Psoas muscle (tissue), 8 donors: ENCODE results near the gene MT1M. TPM values are rescaled to one million over a fixed set of nuclear protein-coding genes. Genes with fewer than 3 reads are reported as not detected.

Source experiments
- ATAC-seq, 4 donors: fragments of 200-7000 bp; cut with Tn5 transposase; one replicate each; pipeline ENCODE4 v1.9.1; 2020; ENCODE audit warnings: moderate library complexity in 3 of 4, mild to moderate bottlenecking in 2 of 4
- DNase-seq, 2 donors: peaks; one replicate each; pipeline ENCODE4 v3.0.0-alpha.2; 2020
- H3K27ac ChIP-seq: fragments of 200-600 bp; one replicate; pipeline ENCODE4 v1.8.0; 2022
- H3K27me3 ChIP-seq, 3 donors: fragments of 200-600 bp in 1 of 3; one replicate each; pipeline versions ENCODE4 v1.6.1 to v1.8.0; 2013 to 2022; ENCODE audit warnings: low read length in 2 of 3, mild to moderate bottlenecking in 2 of 3, moderate library complexity in 1 of 3; ENCODE audit not compliant: insufficient read depth in 3 of 3
- H3K36me3 ChIP-seq, 2 donors: fragments of 200-600 bp in 1 of 2; one replicate each; pipeline versions ENCODE4 v1.6.1 to v1.8.0; 2013 to 2022; ENCODE audit warnings: low read depth in 1 of 2, mild to moderate bottlenecking in 1 of 2, moderate library complexity in 1 of 2; ENCODE audit not compliant: insufficient read depth in 1 of 2
- H3K4me1 ChIP-seq: fragments of 200-600 bp; one replicate; pipeline ENCODE4 v1.8.0; 2022
- H3K4me3 ChIP-seq: fragments of 200-600 bp; one replicate; pipeline ENCODE4 v1.8.0; 2022; ENCODE audit warnings: mild to moderate bottlenecking
- H3K9me3 ChIP-seq: fragments of 200-600 bp; one replicate; pipeline ENCODE4 v1.8.0; 2022
- WGBS, 3 donors: extraction: QIAGEN DNeasy Blood & Tissue Kit; methylation state at CpG; one replicate each; pipeline versions ENCODE4 v1.1.6 to v1.1.7; 2013; 5-methylcytosine and 5-hydroxymethylcytosine counted together
- intact Hi-C, 2 donors: fragments of 100-400 bp; cut with DNase I; formaldehyde crosslinking; loops; one replicate each; pipeline versions ENCODE4 v1.11.0 to v1.14.2; 2022
- polyA plus RNA-seq, 3 donors: library from polyadenylated mRNA; stranded (reverse); fragments of 200-250 nt; gene quantifications; one replicate each; pipeline ENCODE4 v1.2.3, GENCODE V29; 2013
- total RNA-seq, 4 donors: library from RNA; stranded (reverse); fragmentation: NEBNext Ultra II Directional in 2 of 4; extraction: Animal tissue kit (Norgen Biotek cat#: 25700) in 2 of 4; gene quantifications; one replicate each; pipeline versions ENCODE4 v1.2.1 to v1.2.4, GENCODE V29; 2021 to 2023
- TF ChIP-seq, protein P1 (sequence below): fragments of 200-600 bp; IDR thresholded peaks from one replicate; pipeline ENCODE4 v1.8.0; 2022; ENCODE audit warnings: antibody characterized with exemption
- donor health status: healthy with polysubstance abuse.
- donor health status: DM: no; HTN: no; CAD: no; lungs with moderate emphysema.
- donor health status: Bipolar disorder and iron deficiency.
- donor health status: healthy.
- donor health status: DM: yes; HTN: yes; CAD: no.
- donor health status: DM: no; HTN: no; CAD: no.
- donor health status: DM: no; HTN: no; CAD: no.
- donor health status: DM: yes; HTN: yes; CAD: no.

MT1M gene
- total and polyA plus RNA-seq, 7 donors = 1.4 to 569 (median 22.8) TPM

DNA sequence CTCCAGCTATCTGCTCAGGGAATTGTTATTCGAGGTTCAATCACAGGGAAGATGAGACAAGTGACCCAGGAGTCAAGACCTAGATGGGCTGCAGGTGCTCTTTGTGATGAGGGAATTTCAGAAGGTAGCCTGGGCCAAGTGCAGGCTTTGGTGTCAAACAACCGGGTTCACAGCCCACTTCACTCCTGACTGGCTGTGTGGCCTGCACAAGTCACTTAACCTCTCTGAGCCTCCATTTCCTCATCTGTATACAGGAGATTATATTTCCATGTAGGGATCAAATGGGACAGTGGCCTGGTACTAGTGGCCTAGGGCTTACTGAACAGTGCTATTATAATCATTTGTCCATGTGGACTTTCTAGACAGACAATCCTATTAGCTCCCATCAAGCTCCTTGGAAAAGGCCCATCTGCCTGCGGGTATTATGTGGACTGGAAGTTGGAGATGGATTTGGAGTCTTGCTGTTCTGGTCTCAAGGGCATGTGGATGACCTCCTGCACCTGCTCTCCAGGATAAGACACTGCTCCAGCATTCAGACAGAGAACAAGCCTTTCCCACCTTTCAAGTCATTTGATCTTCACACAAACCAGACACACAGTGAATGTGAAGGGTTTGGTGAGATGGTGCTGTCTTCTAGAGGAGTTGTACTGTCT, 46.7 kb downstream of the MT1M start:
- DNase-seq (no peak), ATAC-seq (peak in 1 of 4 donors; percentile 0)
- peaks cover 24% of the 10 kb centered on the region for H3K4me1 ChIP-seq
- H3K4me3 ChIP-seq = no peak overlapping the region
- H3K27me3 ChIP-seq = peaks cover 0 to 4% (median 0%) of the 10 kb centered on the region in 3 donors
- no peaks in the 10 kb centered on the region for H3K9me3 ChIP-seq
- 59 to 78% (median 64%) methylated on average over 3 of the region's 3 CpGs for WGBS, 3 donors
- peak overlapping the region; percentile 92 for H3K27ac ChIP-seq
- TF ChIP-seq, protein P1, sequence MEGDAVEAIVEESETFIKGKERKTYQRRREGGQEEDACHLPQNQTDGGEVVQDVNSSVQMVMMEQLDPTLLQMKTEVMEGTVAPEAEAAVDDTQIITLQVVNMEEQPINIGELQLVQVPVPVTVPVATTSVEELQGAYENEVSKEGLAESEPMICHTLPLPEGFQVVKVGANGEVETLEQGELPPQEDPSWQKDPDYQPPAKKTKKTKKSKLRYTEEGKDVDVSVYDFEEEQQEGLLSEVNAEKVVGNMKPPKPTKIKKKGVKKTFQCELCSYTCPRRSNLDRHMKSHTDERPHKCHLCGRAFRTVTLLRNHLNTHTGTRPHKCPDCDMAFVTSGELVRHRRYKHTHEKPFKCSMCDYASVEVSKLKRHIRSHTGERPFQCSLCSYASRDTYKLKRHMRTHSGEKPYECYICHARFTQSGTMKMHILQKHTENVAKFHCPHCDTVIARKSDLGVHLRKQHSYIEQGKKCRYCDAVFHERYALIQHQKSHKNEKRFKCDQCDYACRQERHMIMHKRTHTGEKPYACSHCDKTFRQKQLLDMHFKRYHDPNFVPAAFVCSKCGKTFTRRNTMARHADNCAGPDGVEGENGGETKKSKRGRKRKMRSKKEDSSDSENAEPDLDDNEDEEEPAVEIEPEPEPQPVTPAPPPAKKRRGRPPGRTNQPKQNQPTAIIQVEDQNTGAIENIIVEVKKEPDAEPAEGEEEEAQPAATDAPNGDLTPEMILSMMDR = no peak
- H3K36me3 ChIP-seq = no peaks in the 10 kb centered on the region
- intact Hi-C loops = loop anchor here in 1 of 2 donors (2.0 kb wide), 1 partner anchor 50 kb away; no protein-coding TSS in a partner anchor

DNA sequence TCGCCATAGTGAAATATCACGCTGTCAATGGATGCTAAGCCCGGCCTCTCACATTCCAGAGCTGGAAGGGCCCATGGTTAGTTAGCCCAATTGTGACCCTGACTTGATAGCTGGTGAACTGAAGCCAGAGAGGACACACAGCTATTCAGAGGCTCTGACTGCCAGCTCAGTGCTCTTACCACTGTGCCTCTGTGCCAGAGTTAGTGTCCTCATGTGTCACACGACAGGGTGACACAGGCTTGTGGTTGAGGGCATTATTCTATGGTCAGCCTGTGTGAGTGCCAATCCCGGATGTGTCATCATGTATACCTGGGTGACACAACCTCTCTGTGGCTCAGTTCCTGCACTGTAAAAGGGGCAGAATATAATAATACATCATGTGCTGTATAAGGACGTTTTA, 47.4 kb downstream of the MT1M start:
- intact Hi-C loops = loop anchor here in 1 of 2 donors (2.0 kb wide), 1 partner anchor 51 kb away; no protein-coding TSS in a partner anchor
- Histone ChIP-seq H3K4me3 (no peak overlapping the region), H3K4me1 (peaks cover 28% of the 10 kb centered on the region), H3K27me3 (peaks cover 0 to 4% (median 0%) of the 10 kb centered on the region in 3 donors), H3K36me3 (no peaks in the 10 kb centered on the region), H3K9me3 (no peaks in the 10 kb centered on the region), H3K27ac (peak overlapping the region; percentile 92)
- DNase-seq (peak; percentile 65 to 82), ATAC-seq (peak; percentile 63 to 80 (median 68))
- 32 to 49% (median 36%) methylated on average over 6 of the region's 6 CpGs for WGBS, 3 donors
- TF ChIP-seq, protein P1 = no peak

DNA sequence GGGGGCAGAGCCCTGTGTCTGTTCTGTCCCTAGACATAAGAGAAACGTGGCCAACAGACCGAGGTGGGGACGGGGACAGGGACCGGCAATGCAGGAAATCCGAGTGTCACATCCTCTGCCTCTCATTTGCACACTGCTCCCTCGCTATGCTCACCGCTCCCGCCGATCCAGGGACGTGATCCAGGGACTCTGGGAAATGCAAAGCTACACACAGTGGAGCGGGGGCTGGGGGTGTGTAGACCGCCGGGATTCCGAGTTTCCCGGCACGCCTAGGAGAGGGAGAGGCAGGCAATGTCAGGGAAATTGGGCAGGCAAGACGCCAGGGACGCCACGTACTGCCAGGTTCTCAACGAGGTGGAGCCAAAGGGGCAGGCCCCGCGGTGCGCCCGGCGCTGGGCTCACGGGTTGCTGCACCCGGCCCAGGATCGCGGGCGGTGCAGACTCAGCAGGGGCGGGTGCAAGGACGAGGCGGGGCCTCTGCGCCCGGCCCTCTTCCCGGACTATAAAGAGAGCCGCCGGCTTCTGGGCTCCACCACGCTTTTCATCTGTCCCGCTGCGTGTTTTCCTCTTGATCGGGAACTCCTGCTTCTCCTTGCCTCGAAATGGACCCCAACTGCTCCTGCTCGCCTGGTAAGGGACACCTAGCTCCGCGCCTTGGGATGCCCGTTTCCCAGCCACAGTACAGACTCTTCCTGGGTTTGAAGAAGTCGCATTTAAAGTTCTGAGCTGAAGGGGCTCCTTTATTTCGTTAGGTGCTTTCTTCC, 49.7 kb downstream of the MT1M start, which contains the start of gene MT1X:
Gene MT1X, plus strand, starts transcription at position 532 of the 764 bp plus-strand sequence. Its CDS starts 71 bp downstream, at position 603.
- ATAC-seq (peak; percentile 61 to 81 (median 72)), DNase-seq (peak; percentile 97 to 99)
- H3K36me3 ChIP-seq = no peaks in the 10 kb centered on the region
- no peaks in the 10 kb centered on the region for H3K27me3 ChIP-seq
- WGBS, 3 donors = 0 to 1% (median 0%) methylated on average over 36 to 49 of the region's 49 CpGs
- TF ChIP-seq, protein P1 = no peak
- H3K27ac ChIP-seq = peak within 1 kb of the TSS; percentile 92
- no peaks in the 10 kb centered on the region for H3K9me3 ChIP-seq
- peaks cover 45% of the 10 kb centered on the region for H3K4me1 ChIP-seq
- H3K4me3 ChIP-seq = peak within 1 kb of the TSS; percentile 88
- intact Hi-C loops = loop anchor here in 1 of 2 donors (2.0 kb wide), 1 partner anchor 73 kb away; the partner anchor contains the start of gene MT2A

DNA sequence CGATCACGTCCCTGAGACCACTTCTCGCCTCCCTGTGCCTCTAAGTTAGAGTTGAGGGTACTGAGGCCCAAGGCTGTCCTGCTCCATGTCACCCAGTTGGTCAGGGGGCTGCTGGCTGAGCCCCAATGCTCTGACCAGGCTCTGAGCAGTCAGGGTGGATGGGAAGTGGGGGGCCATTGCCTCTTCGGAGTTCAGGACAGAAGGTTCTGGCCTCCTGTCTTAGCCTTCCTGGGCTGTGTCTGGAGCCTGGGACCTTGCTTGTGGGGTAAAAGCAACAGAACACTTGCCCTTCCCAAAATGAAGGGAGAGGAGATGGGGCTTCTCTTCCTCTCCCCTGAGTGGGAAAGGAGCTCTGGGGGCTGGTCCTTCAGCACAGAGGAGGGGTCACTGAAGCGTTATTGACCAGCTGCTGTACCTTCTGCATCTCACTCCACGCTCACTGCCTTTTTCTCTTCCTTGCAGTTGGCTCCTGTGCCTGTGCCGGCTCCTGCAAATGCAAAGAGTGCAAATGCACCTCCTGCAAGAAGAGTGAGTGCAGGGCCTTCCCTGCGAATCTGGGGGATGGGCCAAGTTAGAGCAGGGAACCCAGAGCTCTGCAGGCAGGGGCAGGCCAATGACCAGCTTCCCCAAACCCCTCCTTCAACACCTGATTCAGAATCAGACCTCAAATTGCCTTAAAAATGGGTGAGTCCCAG, 50.4 kb downstream of the MT1M start:
- H3K27ac ChIP-seq = peak overlapping the region; percentile 92
- no peaks in the 10 kb centered on the region for H3K9me3 ChIP-seq
- H3K4me3 ChIP-seq = peak overlapping the region; percentile 88
- WGBS, 3 donors = 7 to 17% (median 14%) methylated on average over 8 of the region's 8 CpGs
- peaks cover 45% of the 10 kb centered on the region for H3K4me1 ChIP-seq
- TF ChIP-seq, protein P1 = no peak
- H3K36me3 ChIP-seq = no peaks in the 10 kb centered on the region
- H3K27me3 ChIP-seq = no peaks in the 10 kb centered on the region
- peak in 1 of 2 donors; percentile 33 for DNase-seq
- intact Hi-C loops = loop anchor here in 1 of 2 donors (2.0 kb wide), 1 partner anchor 74 kb away; the partner anchor contains the start of gene MT2A
- ATAC-seq = peak in 1 of 4 donors; percentile 2

Other genes with a start within 250 kb of the MT1M start
- 100 to 1,000 TPM; 146 to 270 (median 194) TPM for gene AMFR, start 207.1 kb upstream of the MT1M start, total RNA-seq
- 100 to 1,000 TPM; 106 to 453 (median 160) TPM for gene AMFR, start 207.1 kb upstream of the MT1M start, polyA plus RNA-seq
- gene NUDT21, start 181.3 kb upstream of the MT1M start, total RNA-seq = 10 to 100 TPM; 41.1 to 52.4 (median 48.5) TPM
- 10 to 100 TPM; 16.9 to 39.0 (median 28.6) TPM for gene NUDT21, start 181.3 kb upstream of the MT1M start, polyA plus RNA-seq
- 10 to 100 TPM; 56.3 to 97.6 (median 73.4) TPM for gene OGFOD1, start 181.1 kb upstream of the MT1M start, total RNA-seq
- 100 to 1,000 TPM in 1 of 3 donors, 10 to 100 TPM in 2; 40.9 to 100 (median 42.6) TPM for gene OGFOD1, start 181.1 kb upstream of the MT1M start, polyA plus RNA-seq
- 10 to 100 TPM; 29.1 to 70.6 (median 39.9) TPM for gene BBS2, start 112.6 kb upstream of the MT1M start, total RNA-seq
- 10 to 100 TPM; 19.1 to 31.0 (median 30.3) TPM for gene BBS2, start 112.6 kb upstream of the MT1M start, polyA plus RNA-seq
- not detected for gene MT4, start 67.6 kb upstream of the MT1M start, total RNA-seq
- gene MT4, start 67.6 kb upstream of the MT1M start, polyA plus RNA-seq = not detected
- 10 to 100 TPM in 1 of 4 donors, 1 to 10 TPM in 1, under 1 TPM in 1, not detected in 1; 0.57 to 10.5 (median 5.9) TPM for gene MT3, start 43.1 kb upstream of the MT1M start, total RNA-seq
- 1 to 10 TPM in 2 of 3 donors, under 1 TPM in 1; 0.80 to 7.3 (median 2.5) TPM for gene MT3, start 43.1 kb upstream of the MT1M start, polyA plus RNA-seq
- gene MT2A, start 24.1 kb upstream of the MT1M start, total RNA-seq = 1,000 to 10,000 TPM in 3 of 4 donors, 100 to 1,000 TPM in 1; 342 to 5,614 (median 2,291) TPM
- over 10,000 TPM in 1 of 3 donors, 1,000 to 10,000 TPM in 2; 1,603 to 11,565 (median 3,170) TPM for gene MT2A, start 24.1 kb upstream of the MT1M start, polyA plus RNA-seq
- gene MT1E, start 6.9 kb upstream of the MT1M start, total RNA-seq = 100 to 1,000 TPM in 2 of 4 donors, 10 to 100 TPM in 2; 44.1 to 669 (median 256) TPM
- 100 to 1,000 TPM; 122 to 556 (median 477) TPM for gene MT1E, start 6.9 kb upstream of the MT1M start, polyA plus RNA-seq
- 1,000 to 10,000 TPM in 1 of 4 donors, 10 to 100 TPM in 1, 1 to 10 TPM in 2; 4.0 to 1,028 (median 22.4) TPM for gene MT1A, start 6.0 kb downstream of the MT1M start, total RNA-seq
- gene MT1A, start 6.0 kb downstream of the MT1M start, polyA plus RNA-seq = 1,000 to 10,000 TPM in 2 of 3 donors, 100 to 1,000 TPM in 1; 128 to 4,396 (median 1,331) TPM
- not detected for gene MT1B, start 19.2 kb downstream of the MT1M start, total RNA-seq
- not detected for gene MT1B, start 19.2 kb downstream of the MT1M start, polyA plus RNA-seq
- 1 to 10 TPM in 2 of 4 donors, under 1 TPM in 1, not detected in 1; 0.73 to 1.3 (median 1.2) TPM for gene MT1F, start 25.3 kb downstream of the MT1M start, total RNA-seq
- 1 to 10 TPM; 1.1 to 3.2 (median 1.5) TPM for gene MT1F, start 25.3 kb downstream of the MT1M start, polyA plus RNA-seq
- gene MT1G, start 35.4 kb downstream of the MT1M start, total RNA-seq = 1 to 10 TPM; 1.0 to 7.8 (median 4.3) TPM
- gene MT1G, start 35.4 kb downstream of the MT1M start, polyA plus RNA-seq = 10 to 100 TPM in 2 of 3 donors, 1 to 10 TPM in 1; 3.7 to 24.1 (median 13.1) TPM
- gene MT1H, start 37.2 kb downstream of the MT1M start, total RNA-seq = not detected
- gene MT1H, start 37.2 kb downstream of the MT1M start, polyA plus RNA-seq = not detected
- gene MT1X, start 49.8 kb downstream of the MT1M start, total RNA-seq = 1,000 to 10,000 TPM in 3 of 4 donors, 100 to 1,000 TPM in 1; 481 to 5,859 (median 2,812) TPM
- over 10,000 TPM in 1 of 3 donors, 1,000 to 10,000 TPM in 2; 4,054 to 16,364 (median 8,652) TPM for gene MT1X, start 49.8 kb downstream of the MT1M start, polyA plus RNA-seq
- 10 to 100 TPM; 25.0 to 41.9 (median 26.4) TPM for gene NUP93, start 97.5 kb downstream of the MT1M start, total RNA-seq
- 10 to 100 TPM; 16.5 to 44.3 (median 20.0) TPM for gene NUP93, start 97.5 kb downstream of the MT1M start, polyA plus RNA-seq
- under 1 TPM in 1 of 4 donors, not detected in 3; 0.06 TPM for gene SLC12A3, start 232.5 kb downstream of the MT1M start, total RNA-seq
- gene SLC12A3, start 232.5 kb downstream of the MT1M start, polyA plus RNA-seq = under 1 TPM in 1 of 3 donors, not detected in 2; 0.01 TPM